ENCODE results near the gene SRGAP1. TPM values are rescaled to one million over a fixed set of nuclear protein-coding genes. Genes with fewer than 3 reads are reported as not detected.

The SRGAP1 gene
- total and polyA plus RNA-seq, 9 donors = 2.8 to 17.9 (median 8.6) TPM

DNA sequence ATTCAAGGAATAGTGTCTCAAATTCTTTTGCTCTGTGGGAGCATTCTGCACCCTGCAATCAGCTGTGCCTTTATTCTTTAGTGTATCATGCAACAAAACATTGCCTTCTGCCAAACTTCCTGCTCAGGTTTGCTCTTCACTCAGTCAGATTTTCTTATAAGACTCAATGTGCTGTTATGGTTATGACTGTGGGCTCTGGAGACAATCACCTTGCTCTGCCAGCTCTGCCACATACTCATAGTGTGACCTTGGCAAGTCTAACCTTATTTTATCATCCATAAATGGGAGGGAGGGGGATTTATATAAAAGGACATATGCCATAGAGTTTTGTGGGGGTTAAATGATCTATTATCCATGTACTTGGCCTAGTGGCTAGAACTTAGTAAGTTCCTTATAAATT lies 51.3 kb downstream of the SRGAP1 start:
- TF ChIP-seq, protein P1, sequence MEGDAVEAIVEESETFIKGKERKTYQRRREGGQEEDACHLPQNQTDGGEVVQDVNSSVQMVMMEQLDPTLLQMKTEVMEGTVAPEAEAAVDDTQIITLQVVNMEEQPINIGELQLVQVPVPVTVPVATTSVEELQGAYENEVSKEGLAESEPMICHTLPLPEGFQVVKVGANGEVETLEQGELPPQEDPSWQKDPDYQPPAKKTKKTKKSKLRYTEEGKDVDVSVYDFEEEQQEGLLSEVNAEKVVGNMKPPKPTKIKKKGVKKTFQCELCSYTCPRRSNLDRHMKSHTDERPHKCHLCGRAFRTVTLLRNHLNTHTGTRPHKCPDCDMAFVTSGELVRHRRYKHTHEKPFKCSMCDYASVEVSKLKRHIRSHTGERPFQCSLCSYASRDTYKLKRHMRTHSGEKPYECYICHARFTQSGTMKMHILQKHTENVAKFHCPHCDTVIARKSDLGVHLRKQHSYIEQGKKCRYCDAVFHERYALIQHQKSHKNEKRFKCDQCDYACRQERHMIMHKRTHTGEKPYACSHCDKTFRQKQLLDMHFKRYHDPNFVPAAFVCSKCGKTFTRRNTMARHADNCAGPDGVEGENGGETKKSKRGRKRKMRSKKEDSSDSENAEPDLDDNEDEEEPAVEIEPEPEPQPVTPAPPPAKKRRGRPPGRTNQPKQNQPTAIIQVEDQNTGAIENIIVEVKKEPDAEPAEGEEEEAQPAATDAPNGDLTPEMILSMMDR (IDR thresholded peaks at IDR 0.05) = no peak
- no peak for TF ChIP-seq EP300 (IDR thresholded peaks at IDR 0.05)
- no peak for TF ChIP-seq POLR2A (IDR thresholded peaks at IDR 0.05)
- Histone ChIP-seq H3K36me3 (no peaks in the 10 kb centered on the region), H3K4me1 (ENCODE audit: insufficient read depth) (no peaks in the 10 kb centered on the region), H3K9me3 (no peaks in the 10 kb centered on the region), H3K4me3 (no peak overlapping the region), H3K27me3 (no peaks in the 10 kb centered on the region), H3K27ac (no peak overlapping the region)
- no peak for DNase-seq
- intact Hi-C loops (cut with DNase I) = no loop called here

DNA sequence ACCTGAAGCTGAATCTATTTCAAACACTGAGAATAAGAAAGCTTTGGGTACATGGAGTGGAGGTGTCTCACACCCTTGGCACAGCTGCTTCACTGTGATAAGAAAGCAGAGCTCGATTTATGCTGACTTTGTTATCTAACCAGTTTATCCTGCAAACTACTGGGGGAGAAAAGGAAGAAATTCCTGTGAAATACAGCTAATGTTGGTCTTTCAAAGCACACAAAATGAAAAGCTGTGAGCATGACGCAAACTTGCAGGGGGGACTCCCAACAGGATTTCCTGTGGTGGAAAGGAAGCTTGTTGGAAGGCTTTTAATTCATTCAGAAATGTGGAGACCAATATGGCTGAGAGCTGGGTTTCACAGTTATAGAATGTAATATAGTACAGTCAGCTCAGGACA lies 53.4 kb downstream of the SRGAP1 start:
- TF ChIP-seq POLR2A (IDR thresholded peaks at IDR 0.05) (no peak), EP300 (IDR thresholded peaks at IDR 0.05) (no peak)
- TF ChIP-seq, protein P1 (IDR thresholded peaks at IDR 0.05) = no peak
- Histone ChIP-seq H3K27ac (no peak overlapping the region), H3K27me3 (no peaks in the 10 kb centered on the region), H3K36me3 (no peaks in the 10 kb centered on the region), H3K9me3 (no peaks in the 10 kb centered on the region), H3K4me3 (no peak overlapping the region), H3K4me1 (ENCODE audit: insufficient read depth) (no peaks in the 10 kb centered on the region)
- intact Hi-C loops (cut with DNase I) = no loop called here
- 41 to 42% (median 41%) methylated on average over 2 of the region's 2 CpGs for WGBS, 3 donors
- DNase-seq = no peak

DNA sequence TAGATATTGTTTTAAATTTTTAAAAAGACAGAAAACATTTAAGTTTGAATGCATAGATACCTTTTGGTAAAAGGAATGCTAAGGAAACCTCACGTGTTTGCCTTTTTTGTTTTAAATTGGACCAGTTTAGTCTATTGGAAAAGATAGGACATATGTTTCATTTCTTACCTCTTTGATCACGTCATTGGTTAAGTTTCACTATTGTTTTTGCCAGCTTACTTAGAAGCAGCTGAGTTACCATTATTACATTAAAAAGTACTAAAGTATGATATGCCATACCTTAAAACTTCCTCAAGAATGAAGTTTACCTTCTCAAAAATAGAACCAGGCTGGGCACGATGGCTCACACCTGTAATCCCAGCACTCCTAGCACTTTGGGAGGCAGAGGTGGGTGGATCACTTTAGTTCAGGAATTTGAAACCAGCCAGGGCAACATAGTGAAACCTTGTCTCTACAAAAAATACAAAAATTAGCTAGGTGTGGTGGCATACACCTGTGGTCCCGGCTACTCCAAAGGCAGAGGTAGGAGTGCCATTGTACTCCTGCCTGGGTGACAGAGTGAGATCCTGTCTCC lies 54.4 kb downstream of the SRGAP1 start:
- TF ChIP-seq, protein P1 (IDR thresholded peaks at IDR 0.05) = no peak
- no peak for TF ChIP-seq POLR2A (IDR thresholded peaks at IDR 0.05)
- TF ChIP-seq EP300 (IDR thresholded peaks at IDR 0.05) = no peak
- no peak overlapping the region for H3K27ac ChIP-seq
- H3K4me3 ChIP-seq = no peak overlapping the region
- 83 to 84% (median 84%) methylated on average over 4 of the region's 4 CpGs for WGBS, 3 donors
- H3K36me3 ChIP-seq = no peaks in the 10 kb centered on the region
- no peaks in the 10 kb centered on the region for H3K9me3 ChIP-seq
- intact Hi-C loops (cut with DNase I) = no loop called here
- no peaks in the 10 kb centered on the region for H3K4me1 ChIP-seq (ENCODE audit: insufficient read depth)
- DNase-seq = no peak
- H3K27me3 ChIP-seq = no peaks in the 10 kb centered on the region

DNA sequence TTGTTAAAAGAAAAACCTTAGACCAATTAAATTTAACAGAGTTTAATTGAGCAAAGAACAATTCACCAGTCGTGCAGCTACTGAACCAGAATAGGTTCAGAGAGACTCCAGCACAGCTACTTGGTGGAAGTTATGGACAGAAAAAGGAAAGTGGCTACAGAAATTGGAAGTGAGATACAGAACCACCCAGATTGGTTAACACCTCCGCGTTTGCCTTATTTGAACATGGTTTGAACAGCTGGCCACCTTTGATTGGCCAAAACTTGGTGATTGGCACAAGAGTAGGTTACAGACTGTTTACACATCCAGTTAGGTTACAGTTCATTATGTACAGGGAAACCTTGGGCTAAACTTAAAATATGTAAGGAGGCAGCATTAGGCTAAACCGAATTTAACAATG lies 54.9 kb downstream of the SRGAP1 start:
- no peak for DNase-seq
- Histone ChIP-seq H3K4me1 (ENCODE audit: insufficient read depth) (no peaks in the 10 kb centered on the region), H3K9me3 (no peaks in the 10 kb centered on the region), H3K4me3 (no peak overlapping the region), H3K27me3 (no peaks in the 10 kb centered on the region), H3K27ac (no peak overlapping the region), H3K36me3 (no peaks in the 10 kb centered on the region)
- TF ChIP-seq POLR2A (IDR thresholded peaks at IDR 0.05) = no peak
- no peak for TF ChIP-seq EP300 (IDR thresholded peaks at IDR 0.05)
- TF ChIP-seq, protein P1 (IDR thresholded peaks at IDR 0.05) = no peak
- WGBS, 3 donors = 75 to 82% (median 76%) methylated on average over 4 of the region's 4 CpGs
- intact Hi-C loops (cut with DNase I) = no loop called here
